DND-41 (cell line): ENCODE data around the gene SGMS1.

Experiments
- CTCF ChIP-seq: IDR thresholded peaks from 2 replicates; pipeline ENCODE4 v1.5.1; 2012; ENCODE audit warnings: borderline replicate concordance, low read length, moderate library complexity, mild to moderate bottlenecking; ENCODE audit not compliant: poor library complexity, severe bottlenecking; ENCODE audit errors: extremely low read depth
- EZH2 ChIP-seq: IDR thresholded peaks from 3 replicates; pipeline ENCODE4 v1.6.1; 2012; ENCODE audit warnings: borderline replicate concordance, low read depth, mild to moderate bottlenecking, moderate library complexity, low read length, inconsistent platforms; ENCODE audit not compliant: severe bottlenecking

GRCh38 chr10:50341987-50342386 lies 281.8 kb downstream of the SGMS1 start:
- TF ChIP-seq CTCF (no peak), EZH2 (no peak)
